NOMO-1 (cell line): ENCODE results near the gene PARM1.

Experiments
- DNase-seq, 2 experiments: peaks; one replicate each; lab custom pipeline; 2025; ENCODE audit not compliant: unreplicated experiment in 2 of 2; lab: John Stamatoyannopoulos, UW

The PARM1 gene

GRCh38 chr4:75028196-75028854 is 95.4 kb downstream of the PARM1 start:
- DNase-seq, result no peak

- DNase-seq, result no peak
These were observed 97.1 kb downstream of the PARM1 start for GRCh38 chr4:75030028-75030427.

DNA sequence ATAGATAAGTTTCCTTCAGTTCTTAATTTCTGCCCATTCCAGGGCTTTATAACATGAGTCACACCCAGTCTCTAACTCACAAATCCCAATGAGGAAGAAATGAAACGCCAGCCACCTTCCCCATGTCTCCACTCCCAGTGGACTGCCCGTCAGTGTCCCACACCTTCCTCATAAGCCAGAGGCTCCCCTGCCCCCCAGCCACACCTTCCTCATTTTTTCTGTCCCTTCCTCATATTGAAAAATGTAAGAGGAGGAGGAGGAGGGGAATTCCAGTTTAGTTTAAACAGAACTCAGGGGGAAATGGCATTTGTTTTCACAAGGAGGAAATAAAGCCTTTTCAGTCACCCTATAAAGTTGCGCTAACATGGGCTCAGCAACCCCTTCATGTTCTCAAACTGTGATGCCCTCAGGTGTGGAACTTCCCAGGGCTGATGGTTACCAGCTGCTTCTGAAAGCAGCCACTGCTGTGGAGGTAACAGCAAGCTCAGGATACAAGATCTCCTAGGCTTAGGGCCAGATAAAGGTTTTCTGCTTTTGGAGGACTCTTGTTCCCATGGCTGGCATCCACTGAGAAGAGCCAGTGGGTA is 97.8 kb downstream of the PARM1 start:
- peak in 1 of 2 experiments; percentile 34 for DNase-seq

DNA sequence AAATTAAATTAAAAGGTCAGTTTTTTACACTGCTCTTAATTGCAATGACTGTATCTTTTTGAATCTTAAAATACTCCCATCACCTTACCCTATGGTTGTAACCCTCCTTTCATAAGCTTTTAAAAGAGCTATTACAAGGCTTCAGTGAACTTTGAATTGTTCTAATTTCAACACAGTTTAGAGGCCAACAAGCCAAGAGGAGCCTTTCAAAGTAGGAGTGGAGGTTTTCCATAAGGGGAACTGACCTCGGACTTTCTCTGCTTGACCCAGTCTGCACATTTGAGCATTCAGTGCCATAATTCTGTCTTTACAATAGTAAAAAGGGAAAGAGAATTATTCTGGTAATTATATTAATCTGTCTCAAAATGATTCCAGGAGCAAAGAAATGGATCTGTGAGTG is 98.9 kb downstream of the PARM1 start:
- DNase-seq, result no peak

DNA sequence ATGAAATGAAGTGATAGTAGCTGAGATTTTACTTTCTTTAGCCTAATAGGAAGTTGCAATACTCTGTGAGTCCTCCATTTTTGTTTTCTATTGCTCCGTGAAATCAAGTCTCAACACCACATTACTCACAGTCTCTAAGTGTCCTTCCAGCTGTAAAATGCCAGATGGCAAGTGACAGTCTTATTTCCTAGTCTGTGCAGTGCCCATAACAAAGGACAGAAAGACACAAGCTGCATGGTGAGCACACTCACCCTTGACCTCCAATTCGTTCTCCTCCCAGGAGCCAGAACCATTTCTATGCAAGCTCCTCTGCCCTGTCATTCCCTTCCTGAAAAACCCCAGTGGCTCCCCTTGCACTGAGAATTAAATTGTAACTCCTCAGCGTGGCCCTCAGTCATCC is 101.6 kb downstream of the PARM1 start:
- no peak for DNase-seq

- DNase-seq, result no peak
These were observed 102.4 kb downstream of the PARM1 start for GRCh38 chr4:75035321-75035720.

DNA sequence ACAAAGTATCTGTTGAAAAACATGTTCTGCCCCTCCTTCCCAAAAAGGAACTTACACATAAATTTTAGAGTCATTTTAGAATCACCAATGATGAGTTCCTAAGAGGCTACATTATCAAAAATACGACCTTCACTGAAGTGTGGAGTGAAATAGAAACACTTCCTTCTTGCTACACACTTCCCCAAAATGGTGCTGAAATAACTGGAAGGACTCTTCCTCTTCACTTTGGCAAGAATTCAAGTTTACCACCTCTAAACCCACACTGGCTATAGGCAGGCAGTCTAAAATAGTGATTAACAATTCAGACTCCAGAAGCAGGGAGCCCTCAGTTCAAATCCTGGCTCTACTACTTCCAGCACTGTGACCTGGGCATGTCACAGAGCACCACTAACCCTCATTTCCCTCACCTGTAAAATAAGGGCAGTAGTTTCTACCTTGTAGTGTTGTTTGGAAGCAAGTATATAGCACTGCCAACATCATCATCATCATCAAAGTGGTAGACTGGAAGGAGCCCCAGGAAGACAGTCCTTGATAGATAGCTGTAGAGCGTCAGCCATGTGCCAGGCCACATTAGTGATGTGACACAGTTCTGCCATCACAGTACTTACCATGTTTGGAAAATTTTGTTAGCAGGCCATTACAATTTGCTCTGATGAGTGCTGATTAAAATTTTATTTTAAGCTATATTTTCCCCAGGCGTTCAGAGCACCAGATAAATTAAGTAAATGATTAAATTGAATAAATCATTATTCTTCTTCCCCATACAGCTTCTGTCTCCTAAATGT is 103.3 kb downstream of the PARM1 start:
- DNase-seq, result peak; percentile 67 to 85

DNA sequence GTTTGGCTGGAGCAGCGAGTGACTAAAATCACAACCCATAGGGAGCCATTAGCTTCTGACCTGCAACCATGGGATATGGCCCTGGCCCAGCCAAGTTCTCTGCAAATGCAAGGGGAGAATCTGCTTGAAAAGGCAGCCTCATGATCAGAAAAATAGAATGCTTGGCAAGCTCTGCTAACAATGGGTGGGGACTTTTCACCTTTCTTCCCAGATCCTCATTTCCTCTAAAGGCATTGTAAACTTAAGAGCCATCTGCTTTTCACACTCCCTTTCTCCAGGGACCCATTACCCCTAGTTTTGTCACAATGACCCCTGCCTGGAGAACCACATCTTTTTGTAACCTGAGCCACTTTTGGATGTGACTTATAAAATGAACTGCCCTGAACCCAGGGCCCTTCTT is 104.3 kb downstream of the PARM1 start:
- no peak for DNase-seq

GRCh38 chr4:75038376-75038775 is 105.5 kb downstream of the PARM1 start:
- no peak for DNase-seq

DNA sequence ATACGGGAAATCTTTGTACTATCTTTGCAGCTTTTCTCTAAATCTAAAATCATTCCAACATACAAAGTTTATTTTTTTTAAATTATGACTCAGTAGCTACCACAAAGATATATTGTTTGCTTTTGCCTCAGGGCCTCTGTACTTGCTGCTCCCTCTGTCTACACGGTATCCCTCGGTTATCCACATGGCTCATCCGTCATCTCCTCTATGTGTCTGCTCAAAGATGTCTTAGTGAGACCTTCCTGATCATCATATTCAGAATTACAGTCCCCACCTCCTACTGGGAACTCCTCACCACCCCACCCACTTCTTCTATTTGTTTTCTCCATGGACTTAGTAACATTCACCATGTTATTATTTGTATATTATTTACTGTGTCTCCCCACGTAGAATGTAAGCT is 107.8 kb downstream of the PARM1 start:
- DNase-seq, result no peak

DNA sequence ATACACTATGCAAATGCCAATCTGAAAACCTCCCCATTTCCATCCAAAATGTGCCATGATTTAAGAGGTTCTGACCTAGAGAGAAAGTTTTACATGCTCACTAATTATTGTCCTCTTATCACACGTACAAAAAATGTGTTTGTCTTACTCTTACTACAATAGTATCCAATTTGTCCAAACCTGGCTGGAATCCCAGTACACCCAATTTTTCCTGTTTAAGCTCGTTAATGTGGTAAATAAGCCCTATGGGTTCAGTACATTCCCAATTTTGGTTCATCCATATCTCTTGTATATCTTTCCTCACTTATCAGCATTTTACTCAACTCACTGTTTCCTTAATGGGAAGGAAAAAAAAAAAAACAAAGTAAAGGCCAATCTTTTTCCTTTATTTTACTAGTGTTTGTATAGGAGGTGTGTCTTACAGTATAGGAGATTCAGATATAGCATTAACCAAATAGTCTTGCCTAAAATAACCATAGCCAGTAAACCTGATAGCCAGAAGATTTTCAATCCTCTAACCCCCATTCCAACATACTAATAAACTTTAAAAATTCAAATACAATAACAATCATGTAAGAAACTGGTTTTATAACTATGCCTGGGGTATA is 109.8 kb downstream of the PARM1 start:
- DNase-seq, result no peak

DNA sequence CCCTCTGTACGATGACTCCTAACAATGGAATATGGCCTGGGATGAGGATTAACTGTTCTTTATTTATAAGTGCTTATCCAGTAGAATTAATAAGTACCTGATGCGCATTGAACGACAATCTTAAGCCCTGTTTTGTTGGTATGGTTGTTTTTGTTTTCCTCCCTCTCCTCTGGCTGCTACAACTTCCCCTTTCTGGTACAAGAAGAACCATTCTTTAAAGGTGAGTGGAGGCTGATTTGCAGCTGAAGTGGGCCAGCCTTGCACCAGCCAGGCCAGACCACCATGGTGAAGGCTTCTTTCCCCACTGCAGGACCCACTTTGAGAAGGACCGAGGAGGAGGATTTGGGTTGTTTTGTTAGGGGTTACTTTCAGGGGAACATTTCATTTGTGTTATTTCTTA is 113.3 kb downstream of the PARM1 start:
- no peak for DNase-seq

GRCh38 chr4:75046641-75047040 is 113.7 kb downstream of the PARM1 start:
- DNase-seq, result no peak

GRCh38 chr4:75048208-75048879 is 115.4 kb downstream of the PARM1 start:
- DNase-seq, result no peak

- DNase-seq, result no peak
These were observed 118.5 kb downstream of the PARM1 start for GRCh38 chr4:75051431-75051830.

DNA sequence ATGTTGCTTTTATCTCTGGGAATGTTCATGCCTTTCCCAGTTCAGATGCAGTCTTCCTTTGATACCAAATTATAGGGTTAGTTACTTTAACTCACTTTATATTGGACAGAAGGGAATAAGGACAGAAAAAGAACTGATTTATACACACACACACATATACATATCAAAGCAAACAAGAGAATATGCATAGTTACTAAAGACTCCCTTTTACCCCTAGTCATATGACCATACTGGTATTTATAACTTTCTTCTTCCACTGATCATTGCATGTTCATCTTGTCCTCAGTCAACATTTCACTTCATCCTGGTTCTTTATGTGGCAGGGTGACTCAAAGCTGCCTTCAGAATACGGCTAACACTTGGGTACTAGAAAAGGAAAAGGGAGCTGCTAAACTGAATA is 120.4 kb downstream of the PARM1 start:
- DNase-seq, result no peak

GRCh38 chr4:75054078-75054477 is 121.2 kb downstream of the PARM1 start:
- DNase-seq, result no peak

DNA sequence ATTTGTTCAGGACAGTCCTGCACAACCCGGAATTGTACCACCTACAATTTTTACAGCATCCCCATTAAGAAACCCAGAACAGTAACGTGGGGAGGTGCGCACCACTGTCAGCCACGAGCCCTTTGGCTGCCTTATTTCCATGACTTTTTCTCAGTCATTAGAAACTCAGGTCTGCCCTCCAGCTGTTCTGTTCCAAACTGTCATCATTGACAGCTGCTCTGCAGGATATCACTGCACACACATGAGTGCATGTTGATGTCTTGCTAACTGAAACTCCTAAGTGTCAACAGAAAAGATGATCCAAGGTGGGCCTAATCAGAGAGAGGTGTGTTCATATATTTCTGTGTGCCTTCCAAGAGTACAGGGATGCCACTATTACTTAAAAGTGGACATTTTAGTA is 123.4 kb downstream of the PARM1 start:
- no peak for DNase-seq

GRCh38 chr4:75057369-75057768 is 124.5 kb downstream of the PARM1 start:
- DNase-seq, result no peak

- no peak for DNase-seq
These were observed 125.6 kb downstream of the PARM1 start for GRCh38 chr4:75058486-75058885.

DNA sequence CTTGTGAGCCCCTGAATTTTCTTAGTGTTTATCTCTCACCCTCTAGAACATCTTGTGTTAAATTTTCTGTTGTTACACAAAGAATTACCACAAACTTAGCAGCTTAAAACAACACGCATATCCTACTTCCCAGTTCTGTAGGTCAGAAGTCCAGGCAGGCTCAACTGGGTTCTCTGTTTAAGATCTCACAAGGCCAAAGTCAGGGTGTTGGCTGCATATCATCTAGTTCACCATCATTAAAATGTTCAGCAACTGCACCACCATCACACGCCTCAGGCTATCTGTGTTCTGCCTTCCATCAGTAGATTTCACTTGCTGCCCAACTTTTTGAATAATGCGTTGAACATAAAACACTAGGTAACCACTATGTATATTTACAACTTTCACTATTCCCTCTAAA is 130.5 kb downstream of the PARM1 start:
- no peak for DNase-seq
